GM19463 (cell line): Measurements from ENCODE around the gene FGR.

ENCODE experiments used
- ATAC-seq: cut with Tn5 transposase; IDR thresholded peaks from one replicate; pipeline ENCODE4 v1.9.1; 2021; ENCODE audit warnings: mild to moderate bottlenecking, moderate library complexity; ENCODE audit not compliant: unreplicated experiment

The FGR gene

DNA sequence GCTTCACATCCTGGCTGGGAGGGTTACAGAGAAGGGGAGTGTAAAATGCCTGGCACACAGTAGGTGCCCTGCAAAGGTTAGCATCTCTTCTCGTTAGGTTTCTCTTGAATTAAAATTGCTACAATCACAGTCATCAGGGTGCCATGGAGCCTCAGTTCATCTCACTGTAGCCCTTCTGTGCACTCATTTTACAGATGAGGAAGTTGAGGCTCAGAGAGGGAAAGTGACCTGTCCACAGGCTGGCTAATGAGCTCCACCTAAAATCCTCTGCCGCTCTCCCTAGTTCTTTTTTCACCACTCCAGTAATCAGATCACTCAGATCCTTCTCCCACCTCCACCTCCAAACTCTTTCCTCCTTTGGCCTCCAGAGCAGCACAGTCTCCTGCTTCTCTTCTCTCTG, 17.6 kb downstream of the FGR start:
- ATAC-seq = no peak

DNA sequence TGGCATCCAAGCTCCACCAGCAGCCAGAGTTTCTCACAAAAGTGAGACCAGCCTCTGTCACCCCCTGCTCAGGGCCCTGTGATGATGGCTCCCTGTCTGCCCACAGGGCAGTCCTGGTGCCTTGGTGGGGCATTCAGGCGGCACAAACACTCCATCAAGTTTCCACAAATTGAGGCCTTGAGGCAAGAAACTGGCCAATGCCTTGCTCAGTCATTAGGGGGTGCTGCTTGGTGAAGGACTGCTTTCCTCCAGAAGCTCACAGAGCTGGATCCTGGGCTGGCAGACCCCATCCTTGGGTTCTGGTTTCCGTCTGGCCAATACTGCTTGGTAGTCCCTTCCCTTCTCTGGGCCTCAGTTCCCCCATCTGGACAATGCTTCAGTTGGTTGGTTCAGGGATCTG, 18.5 kb downstream of the FGR start:
- no peak for ATAC-seq

DNA sequence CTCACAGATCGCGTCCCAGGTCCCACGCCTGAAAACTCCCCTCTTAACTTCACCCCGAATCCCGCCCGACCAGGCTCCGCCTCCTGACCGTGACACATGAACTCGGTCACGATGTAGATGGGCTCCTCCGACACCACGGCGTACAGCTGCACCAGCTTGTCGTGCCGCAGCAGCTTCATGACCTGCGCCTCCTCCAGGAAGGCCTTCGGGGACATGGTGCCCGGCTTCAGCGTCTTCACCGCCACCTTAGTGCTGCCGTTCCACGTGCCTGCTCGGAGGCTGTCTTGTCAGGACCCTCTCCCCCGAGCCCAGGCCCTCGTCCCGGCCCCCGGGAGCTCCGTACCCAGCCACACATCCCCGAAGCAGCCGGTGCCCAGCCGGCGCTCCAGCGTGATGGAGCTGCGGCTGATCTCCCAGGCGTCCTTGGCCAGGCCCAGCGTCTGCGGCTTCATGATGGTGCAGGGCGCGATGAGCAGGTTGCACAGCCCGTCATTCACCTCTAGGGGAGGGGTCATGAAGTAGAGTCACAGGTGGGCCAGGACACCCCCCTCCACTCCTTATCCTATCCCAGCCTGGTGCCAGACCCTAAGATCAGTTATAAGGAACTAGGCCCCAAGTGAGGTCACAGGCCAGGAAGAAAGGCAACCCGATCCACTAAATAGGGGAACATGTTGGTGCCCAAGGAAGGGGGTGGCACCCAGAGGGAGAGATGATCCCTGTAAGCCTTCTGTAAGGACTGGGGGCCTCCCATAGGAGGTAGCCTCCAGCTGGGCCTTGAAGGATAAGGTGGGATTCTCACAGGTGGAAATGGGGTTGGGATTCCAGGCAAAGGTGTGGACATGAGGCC, 19.4 kb downstream of the FGR start:
- ATAC-seq = no peak

DNA sequence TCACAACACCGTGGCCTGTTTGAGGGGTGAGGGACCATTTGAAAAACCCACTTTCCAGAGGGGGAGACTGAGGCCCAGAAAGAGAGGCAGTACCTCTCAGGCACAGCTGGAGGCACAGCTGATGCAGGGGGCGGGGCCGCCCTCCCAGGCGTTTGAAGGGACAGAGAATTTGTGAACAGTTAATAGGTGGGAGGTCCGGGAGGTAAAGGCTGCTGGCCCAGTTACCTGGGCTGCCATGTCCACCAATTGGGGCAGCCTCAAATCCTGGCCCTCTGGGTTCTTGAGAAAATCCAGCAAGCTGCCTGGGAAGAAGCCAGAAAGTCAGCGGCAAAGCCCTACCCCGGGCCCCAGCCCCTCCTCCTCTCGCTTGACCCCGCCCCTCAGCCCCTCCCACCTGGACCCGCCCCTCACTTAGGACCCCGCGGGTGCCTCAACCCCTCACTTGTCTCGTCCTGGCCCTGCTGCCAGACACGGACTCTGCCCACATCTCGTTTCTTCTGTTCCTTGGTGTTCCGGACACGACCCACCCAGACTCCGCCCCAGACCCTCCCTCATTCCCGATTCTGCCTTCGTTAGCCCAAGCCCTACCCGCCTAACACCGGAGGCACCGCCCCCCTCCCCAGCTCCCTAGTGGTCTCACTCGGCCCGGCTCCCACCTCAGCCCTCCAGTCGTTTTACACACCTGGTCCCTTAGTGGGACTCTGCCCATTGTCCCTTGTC, 20.2 kb downstream of the FGR start:
- ATAC-seq = no peak

DNA sequence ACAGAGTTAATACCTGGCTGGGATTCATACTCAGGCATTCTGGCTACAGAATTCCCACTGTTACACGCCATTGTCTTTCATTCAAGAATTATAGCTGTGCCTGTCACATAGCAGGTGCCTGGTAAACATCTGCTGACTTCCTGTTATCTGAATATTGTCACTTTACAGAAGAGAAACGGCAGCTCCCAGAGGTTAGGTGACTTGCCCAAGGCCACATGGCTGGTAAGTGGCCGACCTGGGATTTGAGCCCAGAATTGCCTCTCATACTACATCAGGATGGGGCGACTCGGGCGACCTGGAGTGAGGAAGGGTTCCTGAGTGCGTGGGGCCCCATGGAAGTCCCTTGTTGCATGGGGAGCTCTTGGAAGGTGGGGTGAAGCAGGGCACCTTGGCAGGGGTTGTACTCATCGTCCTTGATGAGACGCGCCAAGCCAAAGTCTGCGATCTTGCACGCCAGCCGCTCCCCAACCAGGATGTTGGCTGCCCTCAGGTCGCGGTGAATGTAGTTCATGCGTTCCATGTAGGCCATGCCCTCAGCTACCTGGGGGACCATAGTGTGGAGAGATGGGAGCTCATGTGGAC, 20.9 kb downstream of the FGR start:
- no peak for ATAC-seq

DNA sequence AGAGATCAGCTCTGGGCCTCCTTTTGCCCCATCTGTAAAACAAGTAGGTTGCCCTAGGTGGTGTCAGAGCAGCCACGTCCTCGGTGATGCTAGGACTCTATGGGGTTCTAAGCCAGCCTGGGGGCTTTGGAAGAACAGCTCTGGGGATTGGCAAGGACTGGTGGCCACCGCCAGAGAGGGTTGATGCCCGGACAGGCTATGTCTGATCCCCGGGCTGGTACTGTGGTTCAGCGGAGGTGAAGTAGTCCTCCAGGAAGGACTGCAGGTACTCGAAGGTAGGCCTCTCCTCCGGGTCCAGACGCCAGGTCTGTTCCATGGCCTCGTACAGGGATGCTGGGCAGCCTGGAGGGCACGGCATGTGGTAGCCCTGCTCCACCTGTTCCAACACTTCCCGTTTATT, 22.3 kb downstream of the FGR start:
- ATAC-seq = no peak

DNA sequence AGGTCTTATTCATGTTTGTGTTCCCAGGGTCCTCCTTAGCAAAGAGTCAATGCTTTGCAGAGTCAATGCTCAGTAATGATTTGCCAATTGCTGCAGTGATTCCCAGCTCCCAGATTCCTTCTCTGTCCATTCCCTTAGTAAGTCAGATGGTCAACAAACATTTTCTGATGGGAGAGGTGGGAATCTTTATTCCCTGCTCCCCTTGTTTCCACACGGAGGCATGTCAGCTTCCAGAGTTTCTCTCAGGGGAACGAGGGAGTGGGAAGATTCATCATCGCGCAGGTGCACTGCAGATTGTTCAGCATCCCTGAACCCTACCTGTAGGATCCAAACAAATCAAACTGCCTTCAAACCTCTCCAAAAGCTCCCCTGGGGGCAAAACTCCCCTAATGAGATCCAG, 23.5 kb downstream of the FGR start:
- ATAC-seq = no peak

DNA sequence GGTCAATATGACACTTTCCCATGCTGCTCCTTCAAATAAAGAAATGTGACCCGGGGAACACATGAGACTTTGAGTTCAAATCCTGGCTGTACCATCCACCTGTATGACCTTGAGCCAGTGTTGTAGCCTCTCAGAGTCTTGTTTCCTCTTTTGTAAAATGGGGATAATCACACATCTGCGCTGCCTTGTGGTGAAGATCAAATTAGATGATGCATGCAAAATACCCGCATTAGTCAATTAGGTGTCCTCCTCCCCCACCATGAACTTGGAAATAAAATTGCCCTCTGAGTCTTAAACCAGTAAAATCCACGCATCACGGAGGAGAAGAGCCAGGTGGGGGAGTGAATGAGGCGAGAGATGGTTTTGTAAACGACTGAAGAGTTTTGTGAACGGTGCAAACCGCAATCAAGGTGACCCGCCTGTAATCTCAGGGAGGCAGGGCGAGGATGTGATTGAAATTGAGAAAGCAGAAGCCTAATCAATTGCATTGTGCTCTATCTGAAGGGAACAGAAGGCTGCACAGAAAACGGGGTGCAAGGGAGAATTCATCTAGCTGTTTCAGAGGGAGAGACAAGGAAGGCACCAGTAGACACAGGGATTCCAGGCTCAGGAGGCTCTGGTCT, 25.3 kb downstream of the FGR start:
- no peak for ATAC-seq

DNA sequence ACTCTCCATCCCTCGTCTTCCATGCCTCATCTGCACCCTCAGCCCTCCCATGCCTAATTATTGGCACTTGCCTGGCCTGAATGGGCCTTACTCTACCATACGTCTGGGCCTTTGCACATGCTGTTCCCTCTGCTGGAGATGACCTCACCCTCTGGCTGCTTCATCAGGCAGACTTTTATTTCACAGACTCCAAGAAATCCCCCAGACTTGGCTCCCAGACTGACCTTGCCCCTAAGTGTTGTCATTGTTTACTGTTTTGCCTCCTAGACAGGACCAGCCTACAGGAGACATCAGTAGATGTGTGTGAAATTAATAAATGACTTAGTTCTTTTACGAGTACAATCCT, 25.8 kb downstream of the FGR start:
- no peak for ATAC-seq

DNA sequence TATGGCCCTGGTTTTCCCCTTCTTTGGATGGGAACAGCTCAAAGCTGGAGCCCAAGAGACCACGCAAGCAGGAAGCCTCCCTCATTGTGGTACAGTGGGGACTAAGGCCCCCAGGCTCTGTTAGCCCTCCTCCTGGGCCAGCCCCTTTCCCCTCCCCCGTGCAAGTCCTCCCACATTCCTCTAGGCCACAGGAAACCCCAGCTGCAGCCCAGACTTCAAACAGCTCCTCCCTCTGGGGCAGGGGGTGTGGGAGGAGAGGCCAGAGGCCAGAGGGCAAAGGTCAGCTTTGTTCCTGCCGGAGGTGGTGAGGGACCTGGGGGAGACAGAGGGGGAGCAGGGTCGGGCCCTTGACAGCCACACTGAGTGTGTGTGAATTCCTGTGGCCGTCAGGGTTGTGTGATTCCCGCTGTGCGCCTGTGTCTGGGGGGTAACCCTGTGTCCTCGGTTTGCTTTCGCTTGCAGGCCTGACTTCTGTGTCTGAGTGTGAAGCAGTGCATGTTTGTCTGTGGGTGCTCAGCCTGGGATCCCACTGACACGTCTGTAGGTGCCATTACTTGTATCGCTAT, 27.7 kb downstream of the FGR start:
- ATAC-seq = no peak

DNA sequence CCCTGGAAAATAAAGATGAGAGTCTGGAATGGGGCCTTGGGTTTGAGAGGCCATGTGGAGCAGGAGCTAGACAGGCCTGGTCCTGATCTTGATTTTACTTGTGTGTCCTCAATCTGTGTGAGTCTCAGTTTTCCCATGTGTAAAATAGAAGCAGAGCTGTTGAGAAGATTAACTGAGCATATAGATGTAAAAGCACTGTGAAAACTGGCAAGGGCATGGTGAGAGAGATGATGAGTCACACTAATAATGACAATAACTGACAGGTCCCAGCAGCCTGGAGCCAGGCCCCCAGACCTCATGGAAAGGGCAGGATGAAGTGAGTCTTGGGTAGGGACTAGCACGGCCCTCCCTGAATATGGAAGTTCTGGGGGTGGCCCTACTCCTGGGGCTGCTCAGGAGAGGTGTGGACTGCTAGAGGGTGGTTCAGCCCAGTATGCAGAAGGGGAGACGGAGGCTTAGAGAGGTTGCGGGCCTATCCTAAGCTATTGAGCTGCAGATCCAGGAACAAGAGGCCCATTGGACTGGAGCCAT, 28.2 kb downstream of the FGR start:
- ATAC-seq = no peak

DNA sequence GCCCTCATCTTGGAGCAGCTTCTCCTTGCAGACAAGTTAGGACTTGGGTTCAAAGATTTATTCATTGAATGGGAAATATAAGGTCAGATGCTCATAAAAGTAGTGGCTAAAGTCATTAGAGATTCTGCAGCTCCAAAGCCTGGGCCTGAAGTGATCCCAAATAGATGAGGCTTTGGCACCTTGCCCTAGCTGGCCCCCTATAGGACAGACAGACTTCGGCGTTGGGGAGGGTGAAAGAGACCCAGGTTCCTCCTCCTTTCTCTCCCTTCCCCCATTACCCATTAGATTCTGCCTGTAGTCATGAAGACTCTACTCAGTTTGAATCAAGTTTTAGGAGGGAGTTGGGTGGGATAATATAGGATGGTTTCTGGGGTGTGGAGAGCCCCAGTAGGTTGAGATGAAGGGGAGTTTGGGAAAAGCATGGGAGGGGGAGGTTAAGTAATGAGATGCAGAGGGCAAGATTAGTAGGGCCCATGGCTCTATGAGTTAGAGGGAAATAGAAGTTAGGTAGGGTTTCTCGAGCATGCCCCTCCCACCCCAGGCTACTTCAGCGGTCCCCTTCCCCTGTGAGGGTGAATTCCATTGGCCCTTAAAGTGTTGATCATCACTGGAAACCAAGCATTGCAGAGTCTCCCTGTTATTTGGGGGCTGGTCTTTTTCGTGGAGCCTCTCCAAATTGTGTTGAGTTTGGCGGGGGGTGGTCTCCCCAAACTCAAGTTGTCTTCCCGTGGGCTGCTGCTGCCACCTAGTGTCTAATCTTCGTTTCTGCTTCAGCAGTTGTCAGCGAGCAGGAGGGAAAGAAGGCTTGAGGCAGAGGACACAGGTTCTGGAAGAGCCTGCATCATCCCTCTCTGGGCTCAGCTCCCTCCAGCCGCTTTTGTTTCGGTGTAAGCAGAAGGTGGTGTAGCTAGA, 28.9 kb downstream of the FGR start:
- no peak for ATAC-seq

DNA sequence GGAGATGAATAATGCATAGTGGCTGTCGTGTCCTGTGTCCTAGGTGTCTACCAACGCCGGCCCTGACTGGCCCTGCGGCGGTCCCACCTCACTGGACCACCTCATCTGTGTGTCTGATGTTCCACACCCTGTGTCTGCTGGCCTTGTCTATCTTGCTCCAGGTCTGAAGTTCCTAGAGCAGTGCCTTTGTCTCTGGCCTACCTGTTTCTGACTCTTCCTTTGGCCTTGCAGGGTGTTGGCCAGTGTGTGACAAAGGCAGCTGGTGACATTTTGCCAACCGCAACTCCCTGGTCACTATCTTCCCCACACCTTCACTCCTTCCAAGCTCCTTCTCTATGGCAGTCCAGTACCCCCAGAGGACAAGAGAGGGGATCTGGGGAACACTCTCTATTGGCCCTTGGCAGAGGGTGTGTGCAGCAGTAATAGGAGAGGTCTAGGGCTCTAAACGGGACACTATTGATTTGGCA, 29.7 kb downstream of the FGR start:
- no peak for ATAC-seq

DNA sequence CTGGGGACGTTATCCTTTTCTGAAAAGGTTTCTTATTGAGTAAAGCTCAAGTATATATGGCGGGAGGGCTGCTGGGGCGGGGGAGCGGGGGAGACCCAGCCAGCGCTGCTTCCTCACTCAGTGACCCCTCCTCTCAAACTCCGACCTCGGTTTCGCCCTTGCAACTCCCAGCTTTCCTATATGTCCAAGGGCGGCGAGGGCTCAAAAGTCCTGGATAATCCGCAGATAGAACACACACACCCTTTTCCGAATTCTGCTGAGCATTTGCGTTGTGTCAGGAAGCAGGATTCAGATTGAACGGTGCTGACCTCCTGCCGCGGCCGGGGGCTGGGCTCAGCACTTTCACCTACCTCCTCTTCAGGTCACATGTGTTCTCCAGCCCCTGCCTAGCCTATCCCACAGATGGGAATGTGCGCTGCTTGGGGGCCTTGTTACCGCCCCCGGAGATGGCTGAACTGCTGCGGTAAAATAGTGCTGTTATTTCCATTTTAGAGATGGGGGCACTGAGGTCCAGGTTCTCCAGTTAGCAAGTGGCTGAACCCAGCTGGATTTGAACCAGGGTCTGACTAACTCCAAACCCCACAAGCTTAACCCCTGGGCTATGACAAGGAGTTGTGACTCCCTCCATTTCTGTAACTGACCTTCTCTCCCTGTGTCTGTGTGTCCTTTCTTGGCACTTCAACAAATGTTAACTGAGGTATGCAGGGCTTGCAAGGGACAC, 30.2 kb downstream of the FGR start:
- ATAC-seq = no peak

DNA sequence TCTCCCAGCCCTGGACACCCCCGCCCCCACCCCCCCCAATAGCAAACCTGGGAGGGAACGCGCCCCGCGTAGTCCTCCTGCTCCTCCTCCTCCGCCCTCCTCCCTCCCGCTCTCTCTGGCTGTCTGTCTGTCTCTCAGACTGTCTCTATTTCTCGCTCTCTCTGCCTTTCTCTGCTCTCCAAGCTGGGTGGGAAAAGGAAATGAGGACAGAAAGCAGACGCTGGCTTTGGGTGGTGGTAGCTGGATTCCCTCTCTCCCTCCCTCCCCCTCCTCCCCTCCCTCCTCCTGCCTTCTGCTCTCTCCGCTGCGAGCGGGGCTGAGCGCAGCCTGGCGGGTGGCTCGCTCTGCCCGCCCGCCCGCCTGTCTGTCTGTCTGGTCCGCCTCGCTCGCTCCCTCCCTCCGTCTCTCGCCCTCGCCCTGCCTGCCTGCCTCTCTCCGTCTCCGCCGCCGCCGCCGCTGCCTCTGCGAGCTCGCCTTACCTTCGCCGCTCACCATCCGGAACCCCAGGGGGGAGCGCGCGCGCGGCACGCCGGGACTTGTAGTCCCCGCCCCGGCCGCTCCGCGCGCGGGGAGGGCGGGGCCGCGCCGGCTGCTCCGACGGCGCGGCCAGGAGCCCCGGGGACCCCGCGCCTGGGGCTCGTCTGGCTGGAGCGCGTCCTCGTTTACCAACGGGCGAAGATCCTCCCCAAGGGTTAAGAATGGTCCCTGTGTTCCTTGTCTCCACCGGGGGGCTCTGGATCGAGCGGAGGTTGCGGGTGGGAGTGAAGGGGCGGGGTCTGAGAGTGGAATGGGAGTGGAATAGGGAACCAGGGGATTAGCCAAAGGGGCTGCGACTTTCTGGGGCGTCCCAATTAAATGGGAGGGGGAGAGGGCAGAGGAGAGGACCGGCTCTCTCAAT, 31.1 kb downstream of the FGR start, which contains the start of gene AHDC1:
Gene AHDC1, minus strand, starts transcription at position 464 of the 898 bp plus-strand sequence. CDS start 52,029 bp downstream, outside the sequence.
- peak; percentile 55 for ATAC-seq

DNA sequence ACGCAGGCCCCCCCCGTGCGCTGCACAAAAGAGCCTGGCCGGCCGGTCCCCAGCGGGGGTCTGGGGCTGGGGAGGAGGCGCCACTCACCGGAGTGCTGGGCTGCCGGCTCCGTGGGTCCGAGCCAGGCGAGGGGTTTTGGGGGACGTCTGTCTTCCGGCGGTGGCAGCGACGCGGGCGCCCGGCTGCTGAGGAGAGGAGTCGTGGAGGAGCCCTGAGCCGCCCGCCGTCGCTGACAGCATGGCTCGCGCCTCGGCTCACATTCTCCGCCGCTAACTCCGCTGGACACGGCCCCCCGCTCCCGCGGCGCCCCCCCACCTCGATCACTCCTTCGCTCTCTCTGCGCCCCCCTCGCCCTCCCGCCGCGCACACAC, 31.7 kb downstream of the FGR start:
- ATAC-seq = no peak

DNA sequence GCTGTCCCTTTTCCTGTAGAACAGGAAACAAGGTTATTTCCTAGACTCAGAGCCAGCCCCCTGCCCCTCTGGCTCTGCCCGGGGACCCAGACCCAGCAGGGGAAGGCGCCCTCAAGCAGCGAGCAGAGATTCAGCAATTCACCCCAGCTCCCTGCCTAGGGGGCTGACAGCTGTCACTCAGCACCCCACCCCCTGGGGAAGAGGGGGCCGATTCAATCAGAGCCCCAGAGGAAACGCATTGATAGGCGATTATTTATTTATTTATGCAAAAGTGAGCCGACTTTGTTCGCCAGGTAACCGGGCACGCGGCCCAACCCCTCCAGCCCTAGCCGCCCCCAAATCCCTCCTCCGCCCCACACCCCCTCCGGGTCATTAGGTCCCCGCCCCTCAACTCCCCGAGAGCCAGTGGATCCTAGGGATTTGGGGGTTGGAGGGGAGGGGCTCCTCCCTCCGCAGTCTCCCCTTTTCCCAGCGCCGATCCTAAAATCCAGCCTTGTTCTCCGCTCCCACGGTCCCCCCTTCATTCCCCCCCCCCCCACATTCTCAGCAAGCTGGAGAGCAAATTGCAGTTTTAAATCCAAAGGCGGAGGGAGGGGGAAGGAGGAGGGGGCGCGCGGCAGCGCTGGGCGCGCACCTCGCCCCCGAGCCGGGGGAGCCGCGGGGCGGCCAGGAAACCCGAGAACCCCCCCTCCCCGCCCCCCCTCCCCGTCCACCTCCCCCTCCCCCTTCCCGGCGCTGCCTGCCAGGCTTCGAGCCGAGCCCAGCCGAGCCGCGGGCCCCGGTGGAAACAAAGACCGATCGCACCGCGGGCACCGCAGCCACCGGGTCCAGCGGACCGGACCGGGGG, 32.3 kb downstream of the FGR start:
- ATAC-seq = no peak
